Mucosa of gallbladder (tissue), 1 donor: ENCODE measurements around the gene TAGLN2. TPM values are rescaled to one million over a fixed set of nuclear protein-coding genes. Genes with fewer than 3 reads are reported as not detected.

Experiments used
- DNase-seq: peaks from one replicate; pipeline ENCODE4 v3.0.0-alpha.2; 2020; ENCODE audit warnings: low spot score
- total RNA-seq: library from RNA; stranded (reverse); gene quantifications from one replicate; pipeline ENCODE4 v1.2.1, GENCODE V29; 2021
- donor health status: DM: no; HTN: no; CAD: no.

TAGLN2 gene
- total RNA-seq, 1 donor from 2014 or later, result 205 TPM

DNA sequence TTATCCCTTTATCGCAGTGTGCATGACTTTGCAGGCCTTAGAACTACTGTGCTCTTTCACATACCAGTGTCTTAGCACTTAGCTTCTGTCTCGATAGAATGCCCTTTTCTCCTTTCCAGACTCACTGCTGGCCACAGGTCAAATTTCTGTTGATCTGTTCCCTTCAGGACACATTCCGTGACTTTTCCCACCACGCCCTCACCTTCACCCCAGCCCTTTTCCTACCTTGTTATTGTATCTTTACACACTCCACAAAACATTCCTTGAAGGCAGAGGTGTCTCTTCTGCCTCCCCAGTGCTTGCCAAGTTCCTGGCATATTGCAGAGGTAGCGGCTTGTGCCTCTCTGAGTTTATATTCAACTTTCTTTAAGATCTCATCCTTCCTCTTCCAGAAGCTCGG is 23.8 kb upstream of the TAGLN2 start:
- DNase-seq, result no peak

DNA sequence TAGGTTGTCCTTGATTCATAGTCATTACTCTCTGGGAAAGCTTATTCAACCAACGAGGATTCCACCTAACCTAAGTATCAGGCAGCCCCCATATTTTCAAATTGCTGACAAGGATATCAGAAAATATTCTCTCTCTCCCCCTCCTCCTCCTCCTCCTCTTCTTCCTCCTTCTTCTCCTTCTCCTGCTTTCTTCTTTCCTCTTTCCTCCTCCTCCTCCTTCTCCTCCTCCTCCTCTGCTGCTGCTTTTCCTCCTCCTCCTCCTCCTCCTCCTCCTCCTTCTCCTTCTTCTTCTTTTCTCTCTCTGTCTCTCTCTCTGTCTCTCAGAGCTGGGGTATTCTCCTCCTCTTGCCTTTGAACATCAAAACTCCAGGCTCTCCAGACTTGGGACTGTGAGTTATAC is 22.6 kb upstream of the TAGLN2 start:
- DNase-seq, result no peak

- DNase-seq, result no peak
These were observed 21.2 kb upstream of the TAGLN2 start for GRCh38 chr1:159946242-159947187.

DNA sequence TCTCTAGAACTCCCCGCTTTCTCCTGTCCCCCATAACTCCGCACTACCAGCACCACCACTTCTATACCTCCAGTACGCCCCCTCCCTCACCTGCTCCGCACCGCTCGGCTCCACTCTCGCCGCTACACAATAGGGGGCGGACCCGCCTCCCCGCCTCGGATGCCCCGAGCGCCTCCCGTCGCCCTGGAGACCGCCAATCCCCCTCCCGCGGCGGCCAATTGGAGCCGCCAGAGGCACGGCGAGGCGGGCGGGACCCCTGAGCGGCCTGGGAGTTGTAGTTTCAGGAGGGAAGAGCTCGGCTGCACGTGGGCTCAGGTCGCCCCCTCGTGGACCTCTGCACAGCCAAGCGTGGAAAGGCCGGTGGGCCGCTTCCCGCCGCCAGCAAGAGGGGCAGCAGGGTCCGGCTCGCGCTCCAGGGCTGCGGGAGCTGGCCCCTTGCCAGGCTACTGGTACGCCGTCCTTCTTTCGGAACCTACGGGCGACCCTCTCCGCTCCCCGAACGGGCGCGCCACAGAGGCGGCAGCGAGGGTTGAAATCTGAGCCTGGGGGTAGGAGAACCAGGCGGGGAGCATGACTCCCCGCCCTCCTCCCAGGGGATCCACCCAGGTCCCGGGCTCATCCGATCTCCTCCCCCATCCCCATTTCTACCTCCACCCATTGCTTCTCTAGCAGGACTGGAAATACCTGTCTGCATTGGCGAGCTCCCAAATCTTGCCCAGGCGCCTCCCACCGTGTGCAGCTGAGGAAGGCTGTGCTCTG is 20.4 kb upstream of the TAGLN2 start, which contains the start of gene IGSF9:
TSS of gene IGSF9 (minus strand) at position 131 of the 759 bp plus-strand sequence. CDS start 2,159 bp downstream, outside the sequence.
- peak; percentile 86 for DNase-seq

DNA sequence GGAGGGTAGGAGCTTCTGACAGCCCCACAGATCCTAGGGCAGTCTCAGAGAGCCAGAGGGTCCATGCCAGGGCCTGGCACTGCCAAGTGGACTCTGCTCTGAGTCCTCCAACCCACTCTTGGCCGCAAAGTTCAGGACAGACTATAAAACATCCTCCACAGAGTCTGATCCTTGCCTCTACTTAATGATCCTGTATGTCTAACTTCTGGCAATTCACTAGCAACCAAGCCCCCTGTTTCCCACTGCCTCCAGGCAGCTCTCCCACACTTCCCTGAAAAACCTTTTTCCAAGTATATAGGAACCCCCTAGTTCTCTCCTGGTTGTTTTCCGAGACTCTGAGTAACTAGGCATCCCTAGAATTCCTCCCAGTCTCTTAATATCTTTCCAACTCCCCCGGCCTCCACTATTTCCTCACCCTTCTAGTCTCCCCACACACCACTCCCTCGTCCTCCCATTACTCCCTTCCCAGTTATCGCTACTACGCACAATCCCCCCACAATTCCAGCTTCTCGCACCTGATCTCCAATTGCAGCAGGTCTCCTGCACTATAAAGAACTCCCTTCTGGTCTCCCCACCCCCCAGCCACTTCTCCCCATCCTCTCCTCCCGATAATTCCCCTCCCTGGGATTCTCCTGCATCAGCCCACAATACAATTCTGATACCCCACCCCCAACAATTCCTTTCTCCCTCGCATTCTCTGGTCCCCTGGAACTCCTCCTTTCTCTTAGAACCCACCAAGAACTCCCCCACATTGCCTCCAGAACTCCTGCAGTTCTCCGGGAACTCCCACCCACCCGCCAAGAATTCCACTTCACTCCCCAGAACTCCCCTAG is 19.5 kb upstream of the TAGLN2 start:
- DNase-seq, result no peak

GRCh38 chr1:159943908-159944622 is 18.8 kb upstream of the TAGLN2 start:
- DNase-seq, result no peak

- no peak for DNase-seq
These were observed 18.0 kb upstream of the TAGLN2 start for GRCh38 chr1:159943278-159943640.

DNA sequence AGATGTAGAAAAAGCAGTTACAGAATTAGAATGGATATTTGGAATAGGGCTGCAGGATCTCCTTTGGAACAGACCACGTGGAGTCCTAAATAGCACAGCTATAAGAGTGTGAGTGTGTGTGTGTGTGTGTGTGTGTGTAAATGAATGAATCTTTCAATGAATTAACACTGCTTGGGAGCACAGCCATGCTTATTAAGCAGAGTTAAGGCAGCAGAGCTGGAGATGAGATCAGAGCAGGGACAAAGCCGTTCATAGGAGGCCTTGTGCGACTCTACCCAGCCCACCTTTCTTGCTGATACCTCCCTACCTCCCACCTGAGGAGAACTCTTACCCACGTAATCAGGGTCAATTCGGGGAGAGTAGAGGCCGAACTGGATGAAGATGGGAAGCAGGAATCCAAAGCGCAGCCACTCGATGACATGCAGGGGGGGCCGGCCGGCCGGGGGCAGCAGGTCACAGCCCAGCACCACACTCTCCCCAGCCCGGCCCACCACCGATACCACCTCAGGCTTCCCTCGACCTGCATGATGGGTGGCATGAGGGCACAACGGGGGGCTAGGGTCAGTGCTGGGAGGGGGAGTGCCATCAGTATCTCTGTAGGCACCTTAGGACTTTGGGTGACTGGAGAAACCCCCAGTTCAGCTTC is 17.4 kb upstream of the TAGLN2 start:
- no peak for DNase-seq

DNA sequence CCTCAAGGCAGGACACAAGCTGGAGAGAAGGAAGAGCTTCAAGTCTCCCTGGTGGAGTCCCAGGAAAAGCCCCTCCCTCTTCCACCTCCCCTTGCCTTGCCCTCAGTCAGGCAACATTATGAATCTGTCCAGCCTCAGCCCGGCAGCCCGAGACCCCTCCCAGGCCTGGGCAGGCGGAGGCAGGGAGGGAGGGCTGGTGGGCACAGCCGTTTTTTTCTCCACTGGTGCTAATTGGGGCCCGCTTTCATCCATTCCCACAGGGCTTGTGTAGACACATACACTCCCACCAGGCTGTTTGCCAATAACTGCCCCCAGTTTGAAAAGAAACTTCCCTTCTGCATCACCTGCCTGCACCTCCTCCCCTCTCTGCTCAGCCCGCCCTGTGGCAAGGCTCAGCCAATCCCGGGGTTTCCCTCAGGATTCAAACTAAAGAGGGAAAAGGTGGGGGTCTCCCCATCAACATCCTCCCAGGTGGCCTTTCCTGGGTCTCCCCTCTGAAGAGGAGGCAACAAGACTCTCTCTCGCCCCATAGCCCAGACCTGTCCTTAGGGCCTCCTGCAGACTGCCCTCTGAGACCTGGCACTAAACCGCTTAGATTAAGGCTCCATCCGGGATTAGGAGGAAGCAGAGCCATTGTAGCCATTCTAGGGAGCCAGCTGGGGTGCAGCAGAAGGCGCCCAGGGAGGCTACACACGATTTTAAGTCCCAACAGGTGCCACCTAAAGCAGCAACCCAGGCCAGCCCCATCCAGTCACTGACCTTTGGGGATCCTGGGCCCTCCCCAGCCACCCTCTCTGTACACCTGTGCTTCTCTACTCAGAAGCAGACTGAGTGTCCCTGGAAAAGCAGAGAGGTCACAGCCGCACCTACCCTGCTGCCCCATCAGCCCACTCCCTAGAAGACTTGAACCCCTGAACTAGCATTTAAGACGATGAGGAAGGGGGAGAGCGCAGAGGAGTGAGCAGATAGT is 16.6 kb upstream of the TAGLN2 start:
- no peak for DNase-seq

DNA sequence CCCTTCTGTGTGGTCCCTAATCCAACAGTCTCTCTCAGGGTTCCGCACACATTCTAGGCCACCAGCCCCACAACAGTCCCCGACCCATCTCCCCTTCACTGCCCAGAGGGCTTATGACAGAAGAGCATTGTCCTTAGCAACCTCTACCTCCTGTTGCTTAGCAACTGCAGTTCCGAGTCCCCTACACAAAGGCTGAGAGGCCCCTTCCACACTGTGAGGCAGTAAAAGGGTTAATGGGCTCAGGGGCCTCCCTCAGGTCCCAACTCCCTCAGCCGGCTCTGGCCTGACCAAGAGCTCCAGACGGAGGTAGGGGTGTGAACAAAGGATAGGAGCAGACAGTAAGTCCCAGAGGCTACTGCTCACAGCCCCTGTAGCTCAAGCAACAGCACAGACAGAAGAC is 15.8 kb upstream of the TAGLN2 start:
- no peak for DNase-seq

GRCh38 chr1:159940006-159940620 is 14.8 kb upstream of the TAGLN2 start:
- no peak for DNase-seq

DNA sequence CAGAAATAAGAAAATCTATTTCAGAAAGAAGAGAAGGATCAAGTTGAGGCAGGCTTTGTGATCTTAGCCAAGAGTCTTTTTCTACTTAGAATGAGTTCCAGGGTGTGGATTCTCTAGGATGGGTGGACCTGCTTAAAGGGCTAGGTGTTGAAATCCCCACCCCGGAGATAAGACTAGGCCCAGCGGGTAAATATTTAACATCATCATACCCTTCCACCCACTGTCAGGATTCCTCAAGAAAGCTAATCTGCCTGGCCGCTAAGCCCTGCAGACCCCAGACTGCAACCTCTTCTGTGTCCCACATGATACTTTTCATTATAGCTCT is 14.3 kb upstream of the TAGLN2 start:
- no peak for DNase-seq

GRCh38 chr1:159938905-159939677 is 13.8 kb upstream of the TAGLN2 start:
- DNase-seq, result no peak

- no peak for DNase-seq
These were observed 13.0 kb upstream of the TAGLN2 start for GRCh38 chr1:159938211-159938852.

DNA sequence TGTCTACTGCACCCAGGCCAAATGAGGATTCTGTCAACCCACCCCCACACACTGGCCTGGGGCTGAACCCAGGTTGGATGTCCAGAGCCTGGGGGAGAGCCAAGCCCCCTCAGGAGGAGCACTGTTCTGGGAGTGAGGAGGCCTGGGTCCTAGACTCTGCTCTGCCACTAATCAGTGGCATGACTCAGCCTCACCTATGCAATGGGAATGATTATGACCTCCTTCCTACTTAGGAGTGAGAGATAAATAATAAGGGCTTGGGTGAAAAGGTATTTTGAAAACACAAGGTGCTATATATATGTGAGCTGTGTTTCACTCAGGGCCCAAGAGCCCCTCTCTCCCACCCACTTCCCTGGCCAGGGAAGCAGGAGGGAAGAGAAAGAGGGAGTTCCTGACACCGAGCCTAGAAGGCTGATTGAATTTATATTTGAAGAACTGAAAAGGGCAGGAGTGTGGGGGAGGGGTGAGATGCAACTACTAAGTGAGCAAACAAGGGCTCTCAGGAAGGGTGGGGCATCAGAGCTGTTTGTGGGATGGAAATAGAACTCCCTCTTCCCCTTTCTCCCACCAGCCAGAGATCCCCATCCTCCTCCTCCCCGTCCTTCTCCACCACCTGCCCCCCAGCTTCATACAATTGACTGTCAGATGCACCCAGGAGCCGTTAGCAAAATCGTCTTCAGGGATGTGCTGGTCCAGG is 11.9 kb upstream of the TAGLN2 start:
- DNase-seq, result no peak

GRCh38 chr1:159936273-159936904 is 11.1 kb upstream of the TAGLN2 start:
- peak; percentile 75 for DNase-seq
